H9 (cell line): Measurements from ENCODE around the gene GABBR2. TPM values are rescaled to one million over a fixed set of nuclear protein-coding genes. Genes with fewer than 3 reads are reported as not detected.

Source experiments
- DNase-seq: peaks from one replicate; pipeline ENCODE4 v3.0.0-alpha.2; 2017
- H2AFZ ChIP-seq: one replicate; pipeline ENCODE4 v1.6.1; 2013; ENCODE audit warnings: mild to moderate bottlenecking, low read length, control low read depth, moderate library complexity
- H2AK5ac ChIP-seq: 2 replicates; pipeline ENCODE4 v1.6.1; 2013; ENCODE audit warnings: low read length, control low read depth, mixed read lengths; ENCODE audit not compliant: insufficient read length
- H2BK120ac ChIP-seq: one replicate; pipeline ENCODE4 v1.6.1; 2013; ENCODE audit warnings: low read depth, mild to moderate bottlenecking, low read length, control low read depth, inconsistent platforms; ENCODE audit not compliant: poor library complexity, severe bottlenecking
- H2BK12ac ChIP-seq: 2 replicates; pipeline ENCODE4 v1.6.1; 2013; ENCODE audit warnings: low read length, control low read depth, mixed read lengths, low read depth; ENCODE audit not compliant: insufficient read length
- H2BK15ac ChIP-seq: 2 replicates; pipeline ENCODE4 v1.6.1; 2013; ENCODE audit warnings: low read depth, low read length, control low read depth
- H2BK20ac ChIP-seq: one replicate; pipeline ENCODE4 v1.6.1; 2013; ENCODE audit warnings: low read depth, mild to moderate bottlenecking, low read length, control low read depth, inconsistent platforms; ENCODE audit not compliant: poor library complexity, severe bottlenecking
- H2BK5ac ChIP-seq: 2 replicates; pipeline ENCODE4 v1.6.1; 2013; ENCODE audit warnings: low read length, control low read depth, mixed read lengths; ENCODE audit not compliant: insufficient read length
- H3K14ac ChIP-seq: 2 replicates; pipeline ENCODE4 v1.6.1; 2013; ENCODE audit warnings: low read length, control low read depth; ENCODE audit not compliant: insufficient read depth
- H3K18ac ChIP-seq: 2 replicates; pipeline ENCODE4 v1.6.1; 2013; ENCODE audit warnings: low read depth, mild to moderate bottlenecking, mixed read lengths, low read length, control low read depth; ENCODE audit not compliant: insufficient read length
- H3K23ac ChIP-seq: 2 replicates; pipeline ENCODE4 v1.6.1; 2013; ENCODE audit warnings: low read length, control low read depth, mixed read lengths, low read depth; ENCODE audit not compliant: insufficient read length
- H3K23me2 ChIP-seq: 2 replicates; pipeline ENCODE4 v1.6.1; 2013; ENCODE audit warnings: low read depth, mild to moderate bottlenecking, mixed read lengths, low read length, control low read depth; ENCODE audit not compliant: insufficient read length, poor library complexity, severe bottlenecking
- H3K27ac ChIP-seq: 2 replicates; pipeline ENCODE4 v1.5.1; 2013; ENCODE audit warnings: low read length, control low read depth, mixed read lengths, low read depth; ENCODE audit not compliant: insufficient read length
- H3K27me3 ChIP-seq: 2 replicates; pipeline ENCODE4 v1.6.1; 2013; ENCODE audit warnings: low read length, control low read depth, inconsistent platforms; ENCODE audit not compliant: insufficient read depth
- H3K4ac ChIP-seq: 2 replicates; pipeline ENCODE4 v1.6.1; 2013; ENCODE audit warnings: low read depth, mild to moderate bottlenecking, control low read depth, inconsistent platforms, low read length, moderate library complexity
- H3K4me1 ChIP-seq: 2 replicates; pipeline ENCODE4 v1.6.1; 2013; ENCODE audit warnings: low read length, control low read depth, inconsistent platforms; ENCODE audit not compliant: insufficient read depth
- H3K4me2 ChIP-seq: 2 replicates; pipeline ENCODE4 v1.6.1; 2013; ENCODE audit warnings: low read length, control low read depth, mixed read lengths; ENCODE audit not compliant: insufficient read length, insufficient read depth
- H3K56ac ChIP-seq: 2 replicates; pipeline ENCODE4 v1.6.1; 2013; ENCODE audit warnings: low read depth, mild to moderate bottlenecking, mixed read lengths, low read length, control low read depth; ENCODE audit not compliant: insufficient read length
- H3K79me1 ChIP-seq: 2 replicates; pipeline ENCODE4 v1.6.1; 2013; ENCODE audit warnings: low read depth, mild to moderate bottlenecking, moderate library complexity, low read length, control low read depth, inconsistent platforms; ENCODE audit not compliant: insufficient read depth, poor library complexity, severe bottlenecking
- H3K79me2 ChIP-seq: 2 replicates; pipeline ENCODE4 v1.6.1; 2013; ENCODE audit warnings: low read length, control low read depth, inconsistent platforms; ENCODE audit not compliant: insufficient read depth
- H3K9ac ChIP-seq: 2 replicates; pipeline ENCODE4 v1.6.1; 2013; ENCODE audit warnings: low read length, control low read depth, mixed read lengths; ENCODE audit not compliant: insufficient read length; ENCODE audit errors: extremely low read depth
- H3K9me3 ChIP-seq: one replicate; pipeline ENCODE4 v1.6.1; 2013; ENCODE audit warnings: low read depth, low read length, inconsistent platforms; ENCODE audit not compliant: control insufficient read depth
- H3T11ph ChIP-seq: one replicate; pipeline ENCODE4 v1.6.1; 2013; ENCODE audit warnings: mild to moderate bottlenecking, low read length, control low read depth, inconsistent platforms
- H4K20me1 ChIP-seq: one replicate; pipeline ENCODE4 v1.6.1; 2013; ENCODE audit not compliant: control insufficient read depth, insufficient read length, insufficient read depth
- H4K5ac ChIP-seq: 2 replicates; pipeline ENCODE4 v1.6.1; 2013; ENCODE audit warnings: low read depth, mild to moderate bottlenecking, mixed read lengths, low read length, control low read depth; ENCODE audit not compliant: insufficient read length
- H4K8ac ChIP-seq: replicated peaks from 2 replicates; pipeline ENCODE4 v1.6.1; 2013; ENCODE audit warnings: low read length, control low read depth, mixed read lengths, low read depth; ENCODE audit not compliant: insufficient read length
- H4K91ac ChIP-seq: 2 replicates; pipeline ENCODE4 v1.6.1; 2013; ENCODE audit warnings: low read depth, mild to moderate bottlenecking, moderate library complexity, mixed read lengths, low read length, control low read depth; ENCODE audit not compliant: insufficient read length
- H3K27ac Mint-ChIP-seq, 3 experiments: 2 replicates in 2 of 3; 3 replicates in 1 of 3; pipeline ENCODE4 v1.8.0; 2020 to 2021; ENCODE audit warnings: mixed read lengths in 3 of 3, mild to moderate bottlenecking in 1 of 3, moderate library complexity in 1 of 3
- H3K27me3 Mint-ChIP-seq: 2 replicates; pipeline ENCODE4 v1.8.0; 2021; ENCODE audit warnings: low read depth, mild to moderate bottlenecking, moderate library complexity, mixed read lengths
- H3K36me3 Mint-ChIP-seq, 3 experiments: 2 replicates in 2 of 3; 3 replicates in 1 of 3; pipeline ENCODE4 v1.8.0; 2020 to 2021; ENCODE audit warnings: low read depth in 3 of 3, mixed read lengths in 3 of 3; ENCODE audit not compliant: insufficient read depth in 1 of 3
- H3K4me1 Mint-ChIP-seq, 2 experiments: 2 replicates each; pipeline ENCODE4 v1.8.0; 2020; ENCODE audit warnings: mixed read lengths in 2 of 2
- H3K4me3 Mint-ChIP-seq, 2 experiments: 2 replicates in 1 of 2; 3 replicates in 1 of 2; pipeline ENCODE4 v1.8.0; 2020 to 2021; ENCODE audit warnings: mild to moderate bottlenecking in 2 of 2, mixed read lengths in 2 of 2, moderate library complexity in 1 of 2
- H3K9me3 Mint-ChIP-seq, 2 experiments: 2 replicates in 1 of 2; 3 replicates in 1 of 2; pipeline ENCODE4 v1.8.0; 2020; ENCODE audit warnings: mild to moderate bottlenecking in 2 of 2, mixed read lengths in 2 of 2, moderate library complexity in 1 of 2
- WGBS: extraction: QIAGEN DNeasy Blood & Tissue Kit; methylation state at CpG from one replicate; pipeline ENCODE4 v1.1.7; 2013; ENCODE audit warnings: missing lambda C conversion rate, low lambda C conversion rate, mixed read lengths; ENCODE audit not compliant: insufficient read length; ENCODE audit errors: extremely low coverage; 5-methylcytosine and 5-hydroxymethylcytosine counted together
- total RNA-seq: library from RNA; stranded (reverse); gene quantifications from 2 replicates; pipeline ENCODE4 v1.2.1, GENCODE V29; 2021
- TF ChIP-seq, protein P1 (sequence below): fragments of 200-600 bp; sonication (generic); conservative IDR thresholded peaks from 3 replicates; pipeline ENCODE4 v1.8.0; 2021; ENCODE audit warnings: antibody characterized with exemption, mild to moderate bottlenecking

GABBR2 gene
- total RNA-seq, 1 experiment from 2014 or later, result 0.66 TPM

DNA sequence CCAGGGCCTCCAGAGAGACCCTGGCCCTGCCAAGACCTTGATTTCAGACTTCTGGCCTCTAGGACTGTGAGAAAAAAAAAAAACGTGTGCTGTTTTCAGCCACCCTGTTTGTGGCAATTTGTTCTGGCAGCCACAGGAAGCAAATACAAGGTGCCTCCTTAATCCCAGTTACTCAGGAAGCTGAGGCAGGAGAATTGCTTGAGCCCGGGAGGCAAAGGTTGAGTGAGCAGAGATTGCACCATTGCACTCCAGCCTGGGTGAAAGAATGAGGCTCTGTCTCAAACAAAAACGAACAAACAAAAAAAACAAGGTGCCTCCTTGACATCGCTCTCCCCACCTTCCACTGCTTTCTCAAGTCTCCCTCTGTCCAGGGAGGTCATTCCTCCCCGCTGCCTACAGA is 98.0 kb downstream of the GABBR2 start:
- Histone ChIP-seq H2BK5ac (no peak overlapping the region), H4K5ac (no peak overlapping the region), H3K18ac (peak overlapping the region; percentile 1), H3K27ac (no peak overlapping the region), H2AK5ac (no peak overlapping the region), H3K56ac (no peak overlapping the region), H3K4me1 (peaks cover 2% of the 10 kb centered on the region; the same call in 1 of the 2 replicates), H3K23ac (no peak overlapping the region), H3K23me2 (no peaks in the 10 kb centered on the region), H3K14ac (0 out of 2 replicates have a peak overlapping the region, but pooled peaks have one; percentile 56), H2BK120ac (no peak overlapping the region), H4K8ac (no peak overlapping the region), H3K27me3 (no peaks in the 10 kb centered on the region), H4K91ac (no peak overlapping the region), H3T11ph (no peak overlapping the region), H3K4ac (no peak overlapping the region), H3K9me3 (no peaks in the 10 kb centered on the region), H2BK15ac (no peak overlapping the region), H2BK12ac (no peak overlapping the region), H3K9ac (no peak overlapping the region), H3K79me2 (no peaks in the 10 kb centered on the region), H3K4me2 (no peak overlapping the region), H4K20me1 (no peaks in the 10 kb centered on the region), H2BK20ac (no peak overlapping the region), H3K79me1 (no peaks in the 10 kb centered on the region), H2AFZ (no peak overlapping the region)
- TF ChIP-seq, protein P1, sequence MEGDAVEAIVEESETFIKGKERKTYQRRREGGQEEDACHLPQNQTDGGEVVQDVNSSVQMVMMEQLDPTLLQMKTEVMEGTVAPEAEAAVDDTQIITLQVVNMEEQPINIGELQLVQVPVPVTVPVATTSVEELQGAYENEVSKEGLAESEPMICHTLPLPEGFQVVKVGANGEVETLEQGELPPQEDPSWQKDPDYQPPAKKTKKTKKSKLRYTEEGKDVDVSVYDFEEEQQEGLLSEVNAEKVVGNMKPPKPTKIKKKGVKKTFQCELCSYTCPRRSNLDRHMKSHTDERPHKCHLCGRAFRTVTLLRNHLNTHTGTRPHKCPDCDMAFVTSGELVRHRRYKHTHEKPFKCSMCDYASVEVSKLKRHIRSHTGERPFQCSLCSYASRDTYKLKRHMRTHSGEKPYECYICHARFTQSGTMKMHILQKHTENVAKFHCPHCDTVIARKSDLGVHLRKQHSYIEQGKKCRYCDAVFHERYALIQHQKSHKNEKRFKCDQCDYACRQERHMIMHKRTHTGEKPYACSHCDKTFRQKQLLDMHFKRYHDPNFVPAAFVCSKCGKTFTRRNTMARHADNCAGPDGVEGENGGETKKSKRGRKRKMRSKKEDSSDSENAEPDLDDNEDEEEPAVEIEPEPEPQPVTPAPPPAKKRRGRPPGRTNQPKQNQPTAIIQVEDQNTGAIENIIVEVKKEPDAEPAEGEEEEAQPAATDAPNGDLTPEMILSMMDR, result no peak
- Mint-ChIP-seq H3K9me3 (no peaks in the 10 kb centered on the region), H3K4me3 (no peak overlapping the region), H3K4me1 (peaks cover 3 to 8% of the 10 kb centered on the region in 2 experiments; a peak in 3 of 4 replicates), H3K27me3 (peaks cover 3% of the 10 kb centered on the region), H3K36me3 (no peaks in the 10 kb centered on the region), H3K27ac (no peak overlapping the region; a peak in 1 of 7 replicates)
- no peak for DNase-seq
- WGBS, result no CpG with 5 or more reads among the region's 5 CpGs
